ENCODE data around the gene TANGO2.

DNA sequence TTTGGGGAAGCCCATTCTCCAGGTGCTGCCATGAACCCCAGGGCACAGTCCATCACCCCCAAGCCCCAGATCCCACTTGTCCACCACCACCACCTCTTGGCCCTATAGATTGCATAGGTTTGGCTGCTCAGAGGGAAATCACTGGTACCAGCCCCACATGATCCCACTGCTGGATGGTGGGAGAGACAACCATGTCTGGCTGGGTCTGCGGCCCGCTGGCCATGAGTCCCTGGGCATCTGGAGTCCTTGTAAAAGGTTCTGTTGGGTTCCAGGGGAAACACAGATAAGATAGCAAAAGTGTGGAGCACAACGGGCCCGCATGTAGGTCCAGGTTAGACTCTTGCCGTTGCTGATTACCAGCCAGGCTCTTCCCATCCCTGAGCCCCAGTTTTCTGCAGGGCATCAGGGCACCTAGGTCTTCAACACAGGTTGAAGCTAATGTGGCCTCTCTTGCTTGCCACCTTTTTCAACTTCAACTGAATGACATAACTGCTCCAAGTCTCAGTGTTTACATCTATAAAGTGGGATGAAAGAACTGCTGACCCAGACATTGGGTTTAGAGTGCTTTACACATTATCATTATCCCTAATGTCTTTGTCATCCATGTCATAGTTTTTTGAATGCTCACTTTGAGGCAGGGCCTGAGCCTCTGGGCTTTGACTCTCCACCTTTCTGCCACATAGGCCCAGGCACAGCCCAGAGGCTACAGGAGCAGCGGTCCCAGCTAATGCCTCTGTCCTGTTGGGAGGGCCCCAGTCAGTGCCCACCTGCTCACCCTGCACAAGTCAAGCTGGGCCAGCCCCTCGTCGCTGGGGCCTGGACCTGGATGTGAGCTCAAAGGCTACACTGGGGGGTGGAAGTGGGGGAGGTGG is 1.0 kb upstream of the TANGO2 start:
- TF ChIP-seq, protein P1, sequence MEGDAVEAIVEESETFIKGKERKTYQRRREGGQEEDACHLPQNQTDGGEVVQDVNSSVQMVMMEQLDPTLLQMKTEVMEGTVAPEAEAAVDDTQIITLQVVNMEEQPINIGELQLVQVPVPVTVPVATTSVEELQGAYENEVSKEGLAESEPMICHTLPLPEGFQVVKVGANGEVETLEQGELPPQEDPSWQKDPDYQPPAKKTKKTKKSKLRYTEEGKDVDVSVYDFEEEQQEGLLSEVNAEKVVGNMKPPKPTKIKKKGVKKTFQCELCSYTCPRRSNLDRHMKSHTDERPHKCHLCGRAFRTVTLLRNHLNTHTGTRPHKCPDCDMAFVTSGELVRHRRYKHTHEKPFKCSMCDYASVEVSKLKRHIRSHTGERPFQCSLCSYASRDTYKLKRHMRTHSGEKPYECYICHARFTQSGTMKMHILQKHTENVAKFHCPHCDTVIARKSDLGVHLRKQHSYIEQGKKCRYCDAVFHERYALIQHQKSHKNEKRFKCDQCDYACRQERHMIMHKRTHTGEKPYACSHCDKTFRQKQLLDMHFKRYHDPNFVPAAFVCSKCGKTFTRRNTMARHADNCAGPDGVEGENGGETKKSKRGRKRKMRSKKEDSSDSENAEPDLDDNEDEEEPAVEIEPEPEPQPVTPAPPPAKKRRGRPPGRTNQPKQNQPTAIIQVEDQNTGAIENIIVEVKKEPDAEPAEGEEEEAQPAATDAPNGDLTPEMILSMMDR (conservative IDR thresholded peaks at IDR 0.05 in 1 of 2, IDR thresholded peaks at IDR 0.05 in 1 of 2; ENCODE audit: extremely low read depth in 1 of 2, insufficient read depth in 1 of 2, low read depth in 1 of 2, low read length in 2 of 2): no peak
- TF ChIP-seq EZH2 (IDR thresholded peaks at IDR 0.05; ENCODE audit: borderline replicate concordance, low read length): no peak

Data from mammary epithelial cell (primary cell).